Heart right ventricle (tissue), 16 donors: Measurements from ENCODE around the gene KRT37. TPM values are rescaled to one million over a fixed set of nuclear protein-coding genes. Genes with fewer than 3 reads are reported as not detected.
A peak's percentile ranks its signal among the peaks of the same experiment; 100 is the strongest.

Source experiments
- ATAC-seq, 8 donors: fragments of 200-7000 bp; cut with Tn5 transposase; one replicate each; pipeline ENCODE4 v1.9.1; 2020; ENCODE audit warnings: mild to moderate bottlenecking in 8 of 8, moderate library complexity in 8 of 8, moderate number of reproducible peaks in 1 of 8
- DNase-seq, 2 donors: peaks; one replicate each; pipeline ENCODE4 v3.0.0-alpha.2; 2020
- H3K27ac ChIP-seq, 10 donors: fragments of 200-600 bp; sonication (generic) in 2 of 10; one replicate each; pipeline versions ENCODE4 v1.5.0 to v1.8.0; 2020 to 2022; ENCODE audit warnings: mild to moderate bottlenecking in 3 of 10
- H3K27me3 ChIP-seq, 7 donors: fragments of 200-600 bp; one replicate each; pipeline ENCODE4 v1.8.0; 2021 to 2022; ENCODE audit warnings: mild to moderate bottlenecking in 2 of 7
- H3K36me3 ChIP-seq, 9 donors: fragments of 200-600 bp; sonication (generic) in 1 of 9; one replicate each; pipeline versions ENCODE4 v1.5.0 to v1.8.0; 2020 to 2022; ENCODE audit warnings: mild to moderate bottlenecking in 2 of 9
- H3K4me1 ChIP-seq, 9 donors: fragments of 200-600 bp; sonication (generic) in 1 of 9; one replicate each; pipeline versions ENCODE4 v1.5.0 to v1.8.0; 2020 to 2022; ENCODE audit warnings: mild to moderate bottlenecking in 4 of 9
- H3K4me3 ChIP-seq, 10 donors: fragments of 200-600 bp; sonication (generic) in 2 of 10; one replicate each; pipeline versions ENCODE4 v1.5.0 to v1.8.0; 2020 to 2022; ENCODE audit warnings: mild to moderate bottlenecking in 7 of 10, moderate library complexity in 2 of 10
- H3K9me3 ChIP-seq, 11 donors: fragments of 200-600 bp in 10 of 11; sonication (generic) in 2 of 11; one replicate each; pipeline versions ENCODE4 v1.5.0 to v1.8.0; 2013 to 2022; ENCODE audit warnings: mild to moderate bottlenecking in 2 of 11, control low read depth in 1 of 11, moderate library complexity in 1 of 11
- CTCF ChIP-seq, 9 donors: fragments of 200-600 bp; sonication (generic) in 2 of 9; IDR thresholded peaks; one replicate each; pipeline versions ENCODE4 v1.5.0 to v1.8.0; 2021 to 2022; ENCODE audit warnings: antibody characterized with exemption in 9 of 9, mild to moderate bottlenecking in 5 of 9, moderate library complexity in 1 of 9
- WGBS, 2 donors: extraction: QIAGEN DNeasy Blood & Tissue Kit; methylation state at CpG; one replicate each; pipeline ENCODE4 v1.1.7; 2013; ENCODE audit warnings: inconsistent platforms in 1 of 2; 5-methylcytosine and 5-hydroxymethylcytosine counted together
- intact Hi-C, 10 donors: fragments of 100-400 bp; cut with DNase I; formaldehyde crosslinking; loops; one replicate each; pipeline versions ENCODE4 v1.11.1 to v1.14.2; 2022
- polyA plus RNA-seq, 2 donors: library from polyadenylated mRNA; stranded (reverse); fragments of 200-250 nt; gene quantifications; one replicate each; pipeline ENCODE4 v1.2.3, GENCODE V29; 2013
- total RNA-seq, 10 donors: library from RNA; stranded (reverse); fragmentation: NEBNext Ultra II Directional in 3 of 10; extraction: Animal tissue kit (Norgen Biotek cat#: 25700) in 3 of 10; gene quantifications; one replicate each; pipeline versions ENCODE4 v1.2.1 to v1.2.4, GENCODE V29; 2021 to 2023
- donor health status: Arrhythmogenic right ventricular cardiomyopathy.
- donor health status: ischemic (EF 13 %, LVEDD 7.1; RV severe dilation, severe dysfunction).
- donor health status: healthy with polysubstance abuse.
- donor health status: DM: no; HTN: yes; CAD: no.
- donor health status: DM: no; HTN: no; CAD: no.
- donor health status: ischemic (EF 25% LVEDD 6.9; RV normal size, moderate dysfunction).
- donor health status: ischemic (EF 25% LVEDD 5.7; RV mildly dilated, moderate dysfunction).
- donor health status: healthy.
- donor health status: DM: yes; HTN: yes; CAD: no.
- donor health status: Ischemic cardiomyopathy.
- donor health status: ischemic (EF 35%, LVEDD 5.7; RV mildly dilated, moderate dysfunction).
- donor health status: nonischemic (EF 11% LVEDD 7.7; RV severe dilation, severe dysfunction).
- donor health status: DM: yes; HTN: yes; CAD: no.
- donor health status: PGD.
- donor health status: ischemic (EF 29% LVEDD 5.4; RV normal size, mild dysfunction).
- donor health status: nonischemic (EF 23%, LVEDD 6.1; RV moderate dilation, normal function).

Gene KRT37
- total and polyA plus RNA-seq, 12 donors, result not detected

- DNase-seq (peak in 1 of 2 donors; percentile 13), ATAC-seq (peak; percentile 17 to 87 (median 56))
- Histone ChIP-seq H3K4me3 (no peak overlapping the region), H3K9me3 (no peaks in the 10 kb centered on the region), H3K4me1 (peaks cover 0 to 16% (median 0%) of the 10 kb centered on the region in 9 donors), H3K36me3 (no peaks in the 10 kb centered on the region), H3K27me3 (peaks cover 0 to 4% (median 0%) of the 10 kb centered on the region in 7 donors), H3K27ac (no peak overlapping the region)
- intact Hi-C loops, result no loop called here
- no peak for TF ChIP-seq CTCF (IDR thresholded peaks at IDR 0.05)
- WGBS, 2 donors, result 56 to 58% methylated on average over 7 of the region's 7 CpGs
Measured at GRCh38 chr17:41404024-41404671, 20.2 kb downstream of the KRT37 start.

DNA sequence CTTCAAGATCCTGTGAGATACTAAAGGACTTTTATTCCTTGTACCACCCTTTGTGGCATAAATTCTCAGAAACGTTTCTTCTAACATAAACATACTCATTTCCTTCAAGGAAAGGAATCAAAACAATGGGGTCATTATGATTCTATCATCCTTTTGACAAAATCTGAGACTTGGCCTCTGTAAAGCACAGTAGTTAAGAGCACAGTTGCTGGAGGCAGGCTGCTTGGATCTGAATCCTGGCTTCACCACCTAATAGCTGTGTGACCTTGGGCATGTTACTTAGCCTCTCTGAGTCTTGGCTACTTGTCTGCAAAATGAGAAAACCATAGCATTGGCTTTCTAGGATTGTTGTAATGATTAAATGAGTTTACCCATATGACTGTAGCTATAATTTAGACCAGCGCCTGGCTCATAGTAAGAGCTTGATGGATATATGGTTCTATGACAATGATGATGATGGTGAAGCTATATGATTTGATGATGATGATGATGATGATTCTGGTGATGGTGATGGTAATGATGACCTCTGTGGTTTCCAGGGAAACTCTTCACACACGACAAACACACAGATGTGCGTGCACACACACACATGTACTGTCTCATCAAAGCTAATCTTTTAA lies 20.9 kb downstream of the KRT37 start:
- Histone ChIP-seq H3K27me3 (peaks cover 0 to 5% (median 0%) of the 10 kb centered on the region in 7 donors), H3K4me1 (peaks cover 0 to 16% (median 0%) of the 10 kb centered on the region in 9 donors), H3K9me3 (no peaks in the 10 kb centered on the region), H3K27ac (no peak overlapping the region), H3K36me3 (no peaks in the 10 kb centered on the region), H3K4me3 (no peak overlapping the region)
- intact Hi-C loops, result no loop called here
- WGBS, 2 donors, result 77 to 79% methylated on average over 4 of the region's 4 CpGs
- TF ChIP-seq CTCF (IDR thresholded peaks at IDR 0.05), result no peak
- no peak for DNase-seq
- ATAC-seq, result no peak

DNA sequence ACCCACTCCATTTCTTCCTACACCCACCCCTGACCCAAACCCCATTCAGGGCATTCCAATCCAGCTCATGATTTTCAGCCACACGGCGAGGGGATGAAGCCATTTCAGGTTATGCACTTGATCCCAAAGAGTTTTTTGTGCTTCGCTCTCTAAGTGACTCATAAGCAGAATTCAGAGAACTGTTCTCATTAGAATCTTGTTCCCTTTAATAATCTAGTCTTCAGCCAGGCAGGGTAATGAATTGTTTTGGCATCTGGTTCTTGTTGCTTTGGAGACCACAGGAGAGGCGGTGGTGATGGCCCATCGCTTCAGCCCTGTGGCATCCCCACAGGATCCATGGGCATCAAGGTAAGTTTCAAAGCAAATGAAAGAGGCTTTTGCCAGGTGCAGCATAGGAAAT lies 22.2 kb downstream of the KRT37 start:
- no peak for DNase-seq
- Histone ChIP-seq H3K4me1 (peaks cover 0 to 16% (median 0%) of the 10 kb centered on the region in 9 donors), H3K4me3 (no peak overlapping the region), H3K27me3 (peaks cover 0 to 10% (median 0%) of the 10 kb centered on the region in 7 donors), H3K9me3 (no peaks in the 10 kb centered on the region), H3K36me3 (no peaks in the 10 kb centered on the region), H3K27ac (no peak overlapping the region)
- TF ChIP-seq CTCF (IDR thresholded peaks at IDR 0.05), result no peak
- no peak for ATAC-seq
- intact Hi-C loops, result no loop called here
- WGBS, 2 donors, result 89 to 90% methylated on average over 5 of the region's 5 CpGs

GRCh38 chr17:41396996-41397660 lies 27.3 kb downstream of the KRT37 start, which contains the start of gene KRT31:
Gene KRT31, minus strand, starts transcription at chr17:41397608. Its CDS starts 69 bp downstream, at chr17:41397539.
- no peak for TF ChIP-seq CTCF (IDR thresholded peaks at IDR 0.05)
- DNase-seq, result no peak
- H3K4me3 ChIP-seq, result no peak within 1 kb of the TSS
- peaks cover 0 to 16% (median 12%) of the 10 kb centered on the region in 9 donors for H3K4me1 ChIP-seq
- H3K36me3 ChIP-seq, result no peaks in the 10 kb centered on the region
- WGBS, 2 donors, result 89 to 94% methylated on average over 16 of the region's 16 CpGs
- H3K9me3 ChIP-seq, result no peaks in the 10 kb centered on the region
- H3K27ac ChIP-seq, result no peak within 1 kb of the TSS
- no peak for ATAC-seq
- intact Hi-C loops, result loop anchor here in 1 of 10 donors (10.0 kb wide), 1 partner anchor 58 kb away; no protein-coding TSS in a partner anchor
- H3K27me3 ChIP-seq, result peaks cover 0 to 10% (median 0%) of the 10 kb centered on the region in 7 donors
